COLO668 (cell line): ENCODE data around the gene ABCB9.

Source experiments
- DNase-seq: peaks from one replicate; lab custom pipeline; 2025; ENCODE audit not compliant: unreplicated experiment; lab: John Stamatoyannopoulos, UW

Gene ABCB9

DNA sequence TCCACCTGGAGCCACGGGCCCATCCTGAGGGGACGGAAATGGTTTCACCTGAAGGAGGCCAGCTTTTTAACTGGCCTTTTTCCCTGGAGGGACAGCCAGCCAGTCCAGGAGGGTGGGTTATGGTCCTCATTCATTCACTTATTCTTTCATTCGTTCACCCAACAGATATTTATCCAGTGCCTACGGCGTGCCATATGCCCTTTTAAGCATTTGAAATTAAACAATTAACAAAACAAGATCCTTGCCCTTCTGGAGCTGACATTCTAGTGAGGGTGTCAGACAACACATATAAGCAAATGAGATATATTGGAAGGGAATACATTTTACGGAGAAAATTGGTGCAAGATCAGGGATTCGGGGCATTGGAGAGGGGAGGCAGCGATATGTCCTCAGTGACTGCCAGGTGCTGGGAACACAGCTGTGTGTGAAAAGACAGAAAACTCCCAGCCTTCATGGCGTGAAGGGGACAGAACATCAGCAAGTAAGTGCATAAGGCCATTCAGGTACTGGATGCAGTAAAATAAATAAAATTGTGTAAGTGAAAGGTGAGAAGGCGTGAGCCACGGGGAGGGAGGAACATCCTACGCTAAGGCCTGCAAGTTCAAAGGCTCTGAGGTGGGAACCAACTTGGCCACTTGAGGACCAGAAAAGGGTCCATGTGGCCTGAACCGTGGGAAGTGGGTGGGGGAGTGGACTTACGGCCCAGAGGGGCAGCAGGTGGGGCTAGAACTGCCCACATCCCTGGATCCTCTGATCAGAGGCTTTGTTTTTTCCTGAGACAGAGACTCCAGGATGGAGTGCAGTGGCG, 684 bp upstream of the ABCB9 start:
- no peak for DNase-seq

DNA sequence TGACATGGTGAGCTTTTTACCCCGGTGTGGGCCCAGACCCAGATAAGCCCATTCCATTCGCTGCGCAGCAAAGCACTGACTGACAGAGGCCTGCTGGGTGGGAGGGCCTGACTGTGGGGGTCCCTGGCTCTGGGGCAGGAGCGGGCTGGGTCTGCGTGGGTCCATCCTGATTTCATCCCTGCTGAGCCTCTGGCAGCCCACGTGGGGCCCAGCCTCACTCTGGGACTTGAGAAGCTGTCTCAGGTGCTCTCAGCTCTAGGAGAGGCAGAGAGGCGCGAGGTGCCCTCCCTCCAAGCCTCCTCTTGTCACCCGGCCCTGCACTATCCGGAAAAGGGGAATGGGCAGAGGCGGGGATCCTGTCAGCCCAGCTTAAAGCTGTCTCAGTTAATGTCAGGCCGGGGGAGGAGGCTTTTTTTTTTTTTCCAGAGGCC, 927 bp downstream of the ABCB9 start:
- peak; percentile 39 for DNase-seq

DNA sequence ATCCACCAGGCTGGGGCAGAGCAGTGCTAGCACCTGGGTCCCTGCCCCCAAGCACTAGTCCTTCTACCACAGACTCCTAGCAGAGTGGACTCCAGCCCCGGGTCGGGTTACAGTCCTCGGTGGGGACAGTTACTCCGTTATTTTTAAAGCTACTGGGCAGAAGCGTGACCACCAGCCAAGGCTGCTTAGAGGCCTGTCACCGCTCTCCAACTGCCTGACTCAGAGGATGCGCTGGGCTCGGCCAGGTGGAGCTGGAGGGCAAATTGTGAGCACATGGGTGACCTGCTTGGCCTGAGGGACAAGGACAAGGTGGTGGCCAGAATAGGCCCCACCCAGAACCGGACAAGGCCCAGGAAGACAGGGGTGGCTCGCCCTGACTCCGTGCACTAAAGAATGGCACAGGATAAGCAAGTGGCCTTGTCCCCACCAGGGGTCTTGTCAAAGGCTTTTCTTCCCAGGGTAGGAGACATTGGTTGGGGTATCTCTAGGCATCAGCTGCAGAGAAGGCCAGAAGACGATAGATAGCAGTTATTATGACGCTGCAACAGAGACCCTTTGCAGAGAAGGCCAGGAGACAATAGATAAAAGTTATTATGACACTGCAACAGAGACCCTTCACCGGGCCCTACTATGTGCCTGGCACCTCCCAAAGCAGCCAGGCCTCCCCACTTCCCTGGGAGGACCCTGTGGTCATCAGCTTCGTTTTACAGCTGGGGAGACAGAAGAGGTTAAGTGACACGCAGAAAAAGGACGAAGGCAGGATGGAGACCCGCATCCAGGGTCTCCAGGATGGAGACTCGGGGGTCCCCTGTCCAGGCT, 1.6 kb downstream of the ABCB9 start:
- DNase-seq, result peak; percentile 57

DNA sequence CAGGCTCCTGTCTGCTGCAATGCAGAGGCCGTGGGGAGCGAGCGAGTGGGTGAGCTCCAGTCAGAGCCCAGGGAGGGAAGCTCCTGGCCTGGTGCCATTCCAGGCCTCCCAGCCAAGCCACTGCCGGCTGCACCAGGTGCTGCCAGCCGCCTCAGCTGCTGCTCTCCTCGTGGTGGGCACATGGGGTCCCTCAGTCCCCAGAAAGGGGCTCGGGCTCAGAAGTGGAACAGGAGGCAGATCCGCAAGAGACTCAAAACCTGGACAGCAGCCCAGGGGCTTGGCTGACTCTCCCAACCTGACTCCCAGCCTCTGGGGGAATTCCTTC, 2.4 kb downstream of the ABCB9 start:
- peak; percentile 27 for DNase-seq

DNA sequence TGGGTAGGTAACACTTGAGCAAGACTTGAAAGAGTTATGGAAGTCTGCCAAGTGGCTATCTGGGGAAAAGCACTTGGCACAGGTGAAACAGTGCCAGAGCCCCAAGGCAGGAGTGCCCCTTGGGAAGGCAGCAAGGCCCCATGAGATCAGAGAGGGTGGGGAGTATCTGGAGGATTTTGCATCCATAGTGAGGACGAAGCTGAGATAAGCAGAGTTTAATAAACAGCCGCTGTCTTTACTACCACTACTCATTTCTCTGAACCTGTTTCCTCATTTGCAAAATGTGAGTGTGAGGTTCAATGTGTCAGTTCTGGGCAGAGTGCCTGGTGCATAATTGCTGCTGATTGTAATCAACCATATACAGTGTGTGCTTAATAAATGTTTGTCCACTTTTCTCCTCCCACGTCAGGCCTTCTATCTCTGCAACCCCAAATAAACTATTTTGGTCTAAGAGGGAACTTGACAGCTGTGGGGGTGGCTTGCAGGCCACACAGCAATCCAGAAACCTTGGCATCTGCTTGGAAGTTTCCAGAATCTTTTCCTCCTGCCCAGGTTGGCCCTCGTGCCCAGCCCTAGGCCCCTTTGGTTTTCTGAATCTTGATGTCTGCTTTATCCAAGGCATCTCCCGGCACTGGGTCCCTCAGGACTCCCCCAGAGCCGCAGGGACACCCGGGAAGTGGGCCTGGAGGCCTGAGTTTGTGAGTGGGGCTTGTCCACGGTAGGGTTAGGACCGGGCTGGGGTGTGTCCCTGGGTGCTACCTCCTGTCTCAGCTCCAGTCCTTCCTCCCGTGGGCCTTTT, 4.5 kb downstream of the ABCB9 start:
- DNase-seq, result no peak

DNA sequence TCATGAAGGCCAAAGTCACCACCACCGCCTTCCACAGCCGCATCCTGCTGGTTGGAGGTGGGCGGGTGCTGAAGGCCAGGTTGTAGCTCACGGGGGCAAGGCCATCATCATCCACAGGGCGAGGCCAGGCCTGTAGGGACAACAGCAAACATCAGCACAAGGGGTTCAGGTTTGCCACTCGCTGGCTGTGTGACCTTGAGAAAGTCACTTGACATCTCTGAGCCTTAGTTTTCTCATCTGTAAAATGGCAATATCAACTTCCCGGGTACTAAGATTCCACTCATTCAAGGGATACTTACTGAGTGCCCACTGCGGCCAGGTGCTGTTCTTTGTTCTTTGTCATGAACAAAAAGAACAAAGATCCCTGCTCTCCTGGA, 6.1 kb downstream of the ABCB9 start:
- DNase-seq, result no peak

DNA sequence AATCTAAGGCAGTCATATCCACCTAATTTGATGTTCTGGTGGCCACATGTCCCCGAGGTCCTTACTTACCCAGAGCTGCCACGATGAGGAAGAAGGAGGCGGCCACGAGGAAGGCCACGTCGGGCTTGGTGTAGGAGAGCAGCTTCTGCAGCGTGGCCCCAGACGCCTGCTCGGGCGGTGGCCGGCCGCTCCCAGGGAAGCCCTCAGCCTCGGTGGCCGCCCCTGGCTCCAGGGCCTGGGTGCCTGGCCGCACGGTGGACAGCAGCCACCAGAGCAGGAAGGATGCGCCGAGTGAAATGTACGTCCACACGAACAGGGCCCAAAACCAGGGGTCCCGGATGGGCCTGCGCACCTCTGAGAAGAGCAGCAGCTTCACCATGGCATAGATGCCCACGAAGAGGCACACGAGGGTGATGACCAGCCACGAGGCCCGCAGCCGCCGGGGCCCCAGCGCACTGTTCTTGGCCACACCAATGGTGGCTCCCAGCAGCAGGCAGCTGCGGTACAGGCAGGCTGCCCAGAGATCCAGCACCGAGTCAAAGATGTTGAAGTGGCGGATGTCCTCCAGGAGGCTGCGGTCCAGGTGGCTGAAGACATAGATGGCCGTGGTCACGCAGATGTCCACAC, 6.6 kb downstream of the ABCB9 start:
- DNase-seq, result no peak

DNA sequence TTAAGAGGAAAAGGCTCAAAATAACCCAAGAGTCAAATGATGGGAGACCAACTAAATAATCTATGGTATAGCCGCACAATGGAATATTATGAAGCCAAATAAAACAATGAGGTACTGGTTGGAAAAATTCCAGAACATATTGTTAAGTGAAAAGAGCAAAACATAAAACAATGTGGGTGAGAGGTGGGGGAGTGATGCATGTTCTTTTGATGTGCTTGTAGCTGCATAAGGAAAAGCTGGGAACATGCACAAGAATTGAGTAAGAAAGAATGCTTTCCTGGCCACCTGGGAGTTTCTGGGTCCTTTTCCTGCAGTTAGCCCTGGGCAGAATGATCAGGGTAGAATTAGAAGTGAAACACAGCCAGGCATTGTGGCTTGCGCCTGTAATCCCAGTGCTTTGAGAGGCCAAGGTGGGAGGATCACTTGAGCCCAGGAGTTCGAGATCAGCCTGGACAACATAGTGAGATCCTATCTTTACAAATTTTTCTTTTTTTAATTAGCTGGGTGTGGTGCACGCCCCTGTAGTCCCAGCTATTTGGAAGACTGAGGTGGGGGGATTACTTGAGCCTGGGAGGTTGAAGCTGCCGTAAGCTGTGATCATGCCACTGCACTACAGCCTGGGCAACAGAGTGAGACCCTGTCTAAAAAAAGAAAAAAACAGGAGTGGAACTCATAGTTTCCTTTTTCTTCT, 7.9 kb downstream of the ABCB9 start:
- DNase-seq, result no peak

DNA sequence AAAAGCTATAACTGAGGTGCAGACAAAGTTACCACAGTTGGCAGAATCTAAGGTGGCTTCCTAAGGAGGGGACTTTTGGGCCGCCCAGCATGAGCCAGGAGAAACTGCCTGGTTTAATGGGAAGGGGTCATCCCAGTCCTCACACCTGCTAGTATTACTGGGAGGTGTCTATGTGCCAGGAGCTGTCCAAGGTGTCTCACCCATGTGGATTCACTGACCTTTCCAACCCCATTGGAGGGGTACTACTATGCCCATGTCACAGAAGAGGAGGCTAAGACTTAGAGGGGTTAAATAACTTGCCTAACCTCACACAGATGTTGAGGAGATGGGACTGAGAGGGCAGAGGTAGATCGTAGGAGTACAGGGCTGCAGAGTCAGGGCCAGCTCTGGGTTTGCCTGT, 10.2 kb downstream of the ABCB9 start:
- DNase-seq, result no peak

DNA sequence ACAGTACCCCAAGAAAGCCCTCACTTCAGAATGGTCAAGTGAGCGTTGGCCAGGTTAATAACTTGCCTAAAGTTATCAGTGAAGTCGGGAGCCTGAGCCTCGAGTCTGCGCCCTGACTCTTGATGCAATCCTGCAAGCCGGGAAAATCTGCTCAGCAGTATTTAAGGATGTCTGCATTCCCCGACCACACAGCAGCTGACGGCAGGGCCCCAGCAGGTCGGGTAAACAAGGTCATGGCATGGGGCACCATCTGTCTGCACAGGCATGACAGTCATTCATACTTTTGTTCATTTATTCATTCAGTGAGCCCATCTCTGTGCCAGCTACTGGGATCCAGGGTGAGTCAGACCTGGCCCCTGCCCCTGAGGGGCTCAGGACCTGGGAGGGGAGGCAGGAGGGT, 11.1 kb downstream of the ABCB9 start:
- no peak for DNase-seq

DNA sequence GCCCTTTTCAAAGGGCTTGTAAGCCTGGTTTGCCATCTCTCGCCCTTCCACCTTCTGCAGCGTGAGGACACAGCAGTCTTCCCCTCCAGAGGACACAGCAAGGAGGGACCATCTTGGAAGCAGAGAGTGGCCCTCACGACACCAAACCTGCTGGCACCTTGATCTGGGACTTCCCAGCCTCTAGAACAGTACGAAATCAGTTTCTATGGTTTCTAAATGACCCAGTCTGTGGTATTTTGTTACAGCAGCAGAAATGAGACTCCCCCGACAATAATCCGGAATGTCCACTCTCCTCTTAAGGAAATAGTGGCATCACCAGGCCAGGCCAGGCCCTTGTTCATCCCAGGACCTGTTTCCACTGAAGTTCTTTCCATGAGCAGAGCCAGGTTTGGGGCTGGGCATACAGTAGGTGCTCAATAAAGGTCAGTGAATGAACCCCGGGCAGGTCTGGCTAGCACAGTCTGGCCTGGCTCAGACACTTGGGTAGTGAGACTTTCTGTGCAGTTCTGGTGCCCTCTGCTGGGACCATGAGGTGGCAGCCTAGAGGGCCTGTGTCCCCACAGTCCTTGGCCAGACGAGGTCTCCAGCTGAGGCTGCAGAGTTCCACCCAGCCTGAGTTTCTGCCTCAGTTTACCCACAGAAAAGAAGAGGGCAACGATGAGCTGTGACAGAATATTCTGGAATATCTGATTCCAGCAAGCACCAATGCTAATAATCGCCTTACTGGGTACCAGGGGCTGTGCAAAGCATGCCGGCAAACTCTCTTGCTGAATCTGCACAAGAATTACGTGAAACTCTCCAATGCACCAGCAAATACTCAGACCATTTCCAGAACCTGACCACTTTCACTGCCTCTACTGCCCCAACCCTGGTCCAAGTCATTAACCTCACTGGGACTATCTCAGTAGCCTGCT, 14.0 kb downstream of the ABCB9 start:
- DNase-seq, result peak; percentile 77

DNA sequence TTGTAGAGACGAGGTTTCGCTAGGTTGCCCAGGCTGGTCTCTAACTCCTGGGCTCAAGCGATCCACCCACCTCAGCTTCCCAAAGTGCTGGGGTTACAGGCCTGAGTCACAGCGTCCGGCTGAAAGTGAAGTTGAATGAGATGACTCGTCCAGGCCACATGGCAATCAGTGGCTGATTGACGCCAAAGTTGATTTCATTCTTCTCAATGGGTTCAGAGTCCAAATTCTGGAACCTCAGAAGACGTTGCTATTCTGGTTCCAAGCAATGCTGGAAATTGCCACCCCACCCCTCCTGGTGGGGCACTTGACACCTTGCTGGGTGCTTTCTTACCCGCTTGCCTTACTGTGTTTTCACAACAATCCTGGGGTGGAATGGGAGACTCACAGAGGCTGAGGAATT, 14.9 kb downstream of the ABCB9 start:
- no peak for DNase-seq

DNA sequence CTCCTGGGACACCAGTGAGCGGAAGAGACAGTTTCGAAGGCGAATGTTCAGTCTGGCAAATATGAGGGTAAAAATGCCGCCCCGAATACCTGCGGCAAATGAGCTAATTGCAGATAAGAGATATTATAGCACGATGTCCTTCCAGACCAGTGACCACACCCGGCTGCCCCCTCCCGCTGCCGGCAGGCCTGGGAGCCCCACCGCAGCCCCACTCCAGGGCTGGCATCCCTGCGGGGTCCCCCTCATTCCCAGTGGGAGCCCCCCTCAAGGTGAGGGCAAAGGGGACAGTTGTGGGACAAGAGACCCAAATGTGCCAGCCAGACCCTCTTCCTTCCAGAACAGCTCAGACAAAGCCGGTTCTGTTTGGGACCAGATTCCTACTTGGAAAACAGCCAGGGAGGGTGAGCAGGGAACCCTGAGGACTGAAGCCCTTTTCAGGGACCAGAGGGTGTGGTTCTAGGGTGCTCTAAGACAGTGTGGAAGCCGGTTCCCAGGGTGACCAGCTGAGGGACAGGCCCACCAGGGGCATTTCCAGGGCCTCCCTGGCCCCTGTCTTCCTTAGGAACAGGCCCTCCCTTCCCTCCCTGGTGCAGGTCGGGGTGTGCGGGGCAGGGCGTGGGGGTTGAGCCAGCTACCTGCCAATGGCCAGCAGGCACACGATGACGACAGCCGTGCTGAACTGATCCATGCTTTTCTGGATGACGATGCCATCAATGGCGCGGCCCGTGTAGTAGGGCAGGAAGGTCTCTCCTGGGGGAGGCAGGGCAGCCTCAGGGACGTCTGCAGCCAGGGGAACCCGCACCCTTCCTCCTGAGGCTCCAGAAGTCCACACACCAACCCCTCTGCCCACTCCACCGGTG, 16.2 kb downstream of the ABCB9 start:
- no peak for DNase-seq

DNA sequence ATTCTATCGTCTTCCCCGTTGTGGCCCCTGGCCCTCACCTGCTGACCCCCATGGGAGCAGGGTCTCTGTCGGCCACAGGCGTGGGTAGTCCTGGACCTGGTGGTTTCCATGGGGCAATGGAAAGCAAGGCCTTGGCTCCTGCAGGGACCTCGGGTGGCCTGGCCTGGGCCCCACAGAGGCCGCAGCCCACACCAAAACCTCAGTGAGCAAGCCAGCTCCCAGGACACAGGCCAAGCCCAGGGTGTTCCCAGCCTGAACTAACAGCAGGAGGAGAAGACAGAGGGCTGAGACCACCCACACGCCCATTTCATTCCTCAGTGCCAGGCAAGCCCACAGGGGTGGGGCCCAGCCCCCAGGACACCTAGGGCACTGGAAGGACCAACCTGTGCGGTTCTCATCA, 16.9 kb downstream of the ABCB9 start:
- no peak for DNase-seq

DNA sequence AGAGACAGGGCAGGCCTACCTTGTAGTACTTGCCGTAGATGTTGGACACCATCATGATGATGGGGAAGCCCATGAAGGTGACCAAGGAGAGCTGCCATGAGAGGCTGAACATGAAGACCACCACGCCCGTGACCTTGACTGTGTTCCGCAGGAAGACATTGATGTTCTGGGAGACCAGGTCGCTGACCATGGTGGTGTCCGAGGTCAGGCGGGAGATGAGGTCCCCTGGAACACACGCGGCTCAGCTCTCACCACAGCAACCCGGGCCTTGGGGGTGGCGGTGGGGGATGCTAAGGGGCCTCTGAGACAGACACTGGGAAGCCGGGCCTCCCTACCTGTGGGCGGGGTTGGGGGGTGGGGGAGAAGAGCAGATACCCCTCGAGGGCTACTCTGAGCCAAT, 17.7 kb downstream of the ABCB9 start:
- DNase-seq, result no peak

DNA sequence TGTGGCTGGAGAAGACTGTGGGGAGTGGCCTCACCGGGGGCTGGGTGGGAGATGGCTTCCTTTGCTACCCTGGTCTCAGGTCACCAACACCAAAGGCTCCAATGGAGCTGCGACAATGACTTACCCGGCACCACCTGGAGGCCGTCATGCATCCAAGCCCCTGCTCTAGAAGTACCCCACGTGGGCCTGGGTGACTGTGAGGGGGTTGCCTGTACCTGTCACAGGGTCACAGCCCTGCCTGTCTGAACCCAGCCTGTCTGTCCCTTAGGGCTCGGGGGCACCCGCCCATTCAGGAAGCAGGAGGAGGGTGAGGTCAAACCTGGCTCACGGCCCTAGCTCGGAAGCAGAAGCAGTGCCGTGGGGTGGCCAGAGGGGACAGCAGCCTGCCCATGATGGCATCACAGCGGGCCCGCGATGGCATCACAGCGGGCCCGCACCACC, 18.9 kb downstream of the ABCB9 start:
- no peak for DNase-seq

DNA sequence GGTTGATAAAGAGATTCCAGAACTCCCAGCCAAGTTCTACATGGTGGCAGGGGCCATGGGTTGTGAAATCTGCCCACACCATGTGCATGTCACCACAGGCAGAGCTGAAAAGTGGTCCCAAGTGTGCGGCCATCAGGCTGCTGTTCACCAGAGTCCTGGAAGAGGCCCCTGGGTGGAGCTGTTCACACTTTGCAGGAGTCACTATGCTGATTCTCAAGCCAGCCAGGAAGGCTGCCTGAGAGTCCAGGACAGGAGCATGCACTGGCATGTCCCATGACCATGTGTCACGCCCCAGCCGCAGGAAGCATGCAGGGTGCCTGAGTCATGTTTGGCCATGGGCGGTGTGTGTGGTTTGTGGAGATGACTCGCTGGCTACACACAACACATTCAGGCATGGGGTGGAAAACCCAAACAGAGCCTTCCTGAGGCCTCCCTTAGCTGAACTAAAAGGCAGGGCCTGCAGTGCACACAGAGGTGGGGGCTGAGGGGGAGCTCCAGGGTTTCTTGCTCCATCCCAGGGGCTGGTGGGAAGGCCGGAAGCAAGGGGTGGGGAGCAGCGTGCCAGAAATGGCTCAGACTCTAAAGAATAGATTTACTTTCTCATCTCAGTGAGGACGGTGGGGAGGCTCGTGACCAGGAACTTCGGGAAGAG, 19.4 kb downstream of the ABCB9 start:
- peak; percentile 68 for DNase-seq
